ENCODE measurements around the gene LBHD2. TPM values are rescaled to one million over a fixed set of nuclear protein-coding genes. Genes with fewer than 3 reads are reported as not detected.

The LBHD2 gene
- total and polyA plus RNA-seq, 10 donors: 0.52 to 0.55 TPM; not detected in 8

GRCh38 chr14:103130017-103130764 lies 46.2 kb downstream of the LBHD2 start:
- H3K36me3 ChIP-seq: peaks cover 0 to 95% (median 36%) of the 10 kb centered on the region in 6 donors
- TF ChIP-seq POLR2AphosphoS5 (IDR thresholded peaks at IDR 0.05) (peak in 1 of 3 donors; percentile 48), POLR2A (IDR thresholded peaks at IDR 0.05) (no peak)
- intact Hi-C loops (cut with DNase I; ENCODE audit: low total_unique reads): no loop called here
- no peak overlapping the region for H3K27ac ChIP-seq
- H3K4me1 ChIP-seq: peaks cover 12 to 83% (median 48%) of the 10 kb centered on the region in 6 donors
- no peaks in the 10 kb centered on the region for H3K27me3 ChIP-seq (replicated peaks in 1 of 7)
- 82 to 92% (median 88%) methylated on average over 17 to 26 of the region's 26 CpGs for WGBS, 5 donors
- no peak overlapping the region for H3K4me3 ChIP-seq
- H3K9me3 ChIP-seq: no peaks in the 10 kb centered on the region
- DNase-seq: no peak

GRCh38 chr14:103130965-103131364 lies 47.0 kb downstream of the LBHD2 start:
- Histone ChIP-seq H3K4me3 (no peak overlapping the region), H3K27ac (no peak overlapping the region), H3K4me1 (peaks cover 10 to 77% (median 41%) of the 10 kb centered on the region in 6 donors), H3K36me3 (peaks cover 0 to 97% (median 44%) of the 10 kb centered on the region in 6 donors), H3K27me3 (replicated peaks in 1 of 7) (no peaks in the 10 kb centered on the region), H3K9me3 (no peaks in the 10 kb centered on the region)
- intact Hi-C loops (cut with DNase I; ENCODE audit: low total_unique reads): no loop called here
- no peak for DNase-seq
- TF ChIP-seq POLR2A (IDR thresholded peaks at IDR 0.05) (no peak), POLR2AphosphoS5 (IDR thresholded peaks at IDR 0.05) (peak in 1 of 3 donors; percentile 4), CTCF (IDR thresholded peaks at IDR 0.05 in 8 of 11, conservative IDR thresholded peaks at IDR 0.05 in 3 of 11) (no peak)
- 77 to 89% (median 82%) methylated on average over 8 of the region's 8 CpGs for WGBS, 5 donors

- TF ChIP-seq POLR2A (IDR thresholded peaks at IDR 0.05) (no peak), POLR2AphosphoS5 (IDR thresholded peaks at IDR 0.05) (no peak), CTCF (IDR thresholded peaks at IDR 0.05 in 8 of 11, conservative IDR thresholded peaks at IDR 0.05 in 3 of 11) (no peak)
- DNase-seq: no peak
- H3K36me3 ChIP-seq: peaks cover 0 to 97% (median 47%) of the 10 kb centered on the region in 6 donors
- H3K27me3 ChIP-seq (replicated peaks in 1 of 7): no peaks in the 10 kb centered on the region
- 91 to 95% (median 92%) methylated on average over 4 to 9 of the region's 9 CpGs for WGBS, 5 donors
- no peaks in the 10 kb centered on the region for H3K9me3 ChIP-seq
- H3K27ac ChIP-seq: peak overlapping the region in 2 of 8 donors; percentile 34 to 44
- no peak overlapping the region for H3K4me3 ChIP-seq
- intact Hi-C loops (cut with DNase I; ENCODE audit: low total_unique reads): no loop called here
- peaks cover 9 to 73% (median 38%) of the 10 kb centered on the region in 6 donors for H3K4me1 ChIP-seq
Observed at GRCh38 chr14:103131580-103131979, 47.6 kb downstream of the LBHD2 start.

GRCh38 chr14:103132381-103133209 lies 48.6 kb downstream of the LBHD2 start:
- 71 to 81% (median 76%) methylated on average over 30 to 39 of the region's 39 CpGs for WGBS, 5 donors
- TF ChIP-seq POLR2AphosphoS5 (IDR thresholded peaks at IDR 0.05) (peak in 2 of 3 donors; percentile 57 to 71), POLR2A (IDR thresholded peaks at IDR 0.05) (no peak), CTCF (IDR thresholded peaks at IDR 0.05 in 8 of 11, conservative IDR thresholded peaks at IDR 0.05 in 3 of 11) (no peak)
- DNase-seq: peak; percentile 83
- intact Hi-C loops (cut with DNase I; ENCODE audit: low total_unique reads): no loop called here
- peaks cover 0 to 100% (median 45%) of the 10 kb centered on the region in 6 donors for H3K36me3 ChIP-seq
- peak overlapping the region in 3 of 8 donors; percentile 21 to 44 (median 34) for H3K27ac ChIP-seq
- H3K9me3 ChIP-seq: no peaks in the 10 kb centered on the region
- no peak overlapping the region for H3K4me3 ChIP-seq
- peaks cover 9 to 72% (median 37%) of the 10 kb centered on the region in 6 donors for H3K4me1 ChIP-seq
- H3K27me3 ChIP-seq (replicated peaks in 1 of 7): no peaks in the 10 kb centered on the region
